PFSK-1 (cell line): ENCODE measurements around the gene ULK1.

Experiments
- FOXP2 ChIP-seq: optimal IDR thresholded peaks from 2 replicates; pipeline ENCODE3; 2011; ENCODE audit warnings: borderline replicate concordance, control low read depth, inconsistent platforms; ENCODE audit not compliant: insufficient read depth; ENCODE audit errors: extremely low read length, extremely low read depth
- POLR2AphosphoS5 ChIP-seq: IDR thresholded peaks from 2 replicates; pipeline ENCODE4 v1.6.1; 2012; ENCODE audit warnings: low read depth, mild to moderate bottlenecking, control low read depth, low read length, moderate library complexity
- REST ChIP-seq, 2 experiments: IDR thresholded peaks; 2 replicates each; pipeline versions ENCODE4 v1.6.1 to v1.8.0; 2011 to 2012; ENCODE audit warnings: low read depth in 2 of 2, low read length in 2 of 2, control low read depth in 1 of 2, inconsistent platforms in 1 of 2, mild to moderate bottlenecking in 1 of 2, moderate library complexity in 1 of 2; ENCODE audit not compliant: insufficient read depth in 1 of 2
- SIN3A ChIP-seq: IDR thresholded peaks from 2 replicates; pipeline ENCODE4 v1.6.1; 2012; ENCODE audit warnings: mild to moderate bottlenecking, low read length, moderate library complexity, borderline replicate concordance; ENCODE audit not compliant: insufficient read depth
- TAF1 ChIP-seq: IDR thresholded peaks from 2 replicates; pipeline ENCODE4 v1.6.1; 2012; ENCODE audit warnings: low read length, control low read depth, borderline replicate concordance; ENCODE audit not compliant: insufficient read depth

Gene ULK1

GRCh38 chr12:131894981-131895639, 688 bp downstream of the ULK1 start:
- TF ChIP-seq REST (IDR thresholded peaks at IDR 0.05; ENCODE audit: insufficient read depth in 1 of 2, low read depth in 2 of 2, low read length in 2 of 2) (no peak), TAF1 (no peak), POLR2AphosphoS5 (no peak), SIN3A (no peak), FOXP2 (no peak)

- TF ChIP-seq POLR2AphosphoS5 (no peak), TAF1 (no peak), FOXP2 (no peak), REST (IDR thresholded peaks at IDR 0.05; ENCODE audit: insufficient read depth in 1 of 2, low read depth in 2 of 2, low read length in 2 of 2) (no peak)
These were observed 1.2 kb downstream of the ULK1 start for GRCh38 chr12:131895640-131896079.

- 0 out of 2 replicates have a peak, but pooled peaks have one; percentile 28 for TF ChIP-seq TAF1
- peak; percentile 99 for TF ChIP-seq SIN3A
- TF ChIP-seq REST (IDR thresholded peaks at IDR 0.05; ENCODE audit: insufficient read depth in 1 of 2, low read depth in 2 of 2, low read length in 2 of 2): no peak
- TF ChIP-seq FOXP2: peak; percentile 70
- TF ChIP-seq POLR2AphosphoS5: peak; percentile 73
These were observed 1.8 kb downstream of the ULK1 start for GRCh38 chr12:131896080-131896810.

DNA sequence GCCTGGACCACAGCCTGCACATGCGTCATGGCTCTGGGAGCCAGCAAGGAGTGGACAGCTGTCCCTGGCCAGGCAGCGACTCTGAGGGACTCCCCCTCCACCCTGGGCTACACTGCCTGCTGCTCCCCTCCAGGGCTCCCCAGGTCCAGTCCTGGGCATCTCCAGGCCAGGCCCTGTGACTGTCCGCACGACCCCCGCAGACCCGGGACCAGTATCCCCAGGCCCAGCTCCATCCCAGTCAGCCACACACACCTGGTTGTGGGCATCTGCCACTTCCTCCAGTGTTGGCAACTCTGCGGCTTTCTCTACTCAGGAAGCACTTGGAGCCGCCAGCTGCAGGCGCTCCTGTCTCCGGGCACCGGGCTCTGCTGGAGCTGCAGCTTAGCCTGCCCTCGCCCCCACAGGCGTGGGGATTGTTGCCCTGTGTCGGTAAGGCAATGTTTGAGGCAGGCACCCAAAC, 2.4 kb downstream of the ULK1 start:
- TF ChIP-seq FOXP2 (peak; percentile 28), REST (IDR thresholded peaks at IDR 0.05; ENCODE audit: insufficient read depth in 1 of 2, low read depth in 2 of 2, low read length in 2 of 2) (no peak)

DNA sequence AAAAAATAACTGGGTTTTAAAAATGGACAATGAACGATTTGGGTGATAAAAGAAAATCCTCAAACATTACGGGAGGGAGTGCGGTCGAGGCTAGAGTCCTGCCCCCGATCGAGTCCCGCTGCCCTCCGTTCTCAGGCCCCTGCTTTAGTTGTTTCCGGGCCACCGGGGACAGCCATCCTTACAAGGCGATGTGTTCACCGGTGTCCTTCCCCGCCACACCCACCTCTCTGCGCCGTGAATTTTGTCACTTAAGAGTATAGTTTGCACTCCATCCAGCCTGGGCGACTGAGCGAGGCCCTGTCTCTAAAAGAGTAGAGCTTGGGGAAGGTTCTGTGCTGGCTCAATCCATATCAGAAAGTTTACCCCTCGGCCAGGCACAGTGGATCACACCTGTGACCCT, 2.9 kb downstream of the ULK1 start:
- no peak for TF ChIP-seq SIN3A
